Measurements from ENCODE around the gene CMSS1.

DNA sequence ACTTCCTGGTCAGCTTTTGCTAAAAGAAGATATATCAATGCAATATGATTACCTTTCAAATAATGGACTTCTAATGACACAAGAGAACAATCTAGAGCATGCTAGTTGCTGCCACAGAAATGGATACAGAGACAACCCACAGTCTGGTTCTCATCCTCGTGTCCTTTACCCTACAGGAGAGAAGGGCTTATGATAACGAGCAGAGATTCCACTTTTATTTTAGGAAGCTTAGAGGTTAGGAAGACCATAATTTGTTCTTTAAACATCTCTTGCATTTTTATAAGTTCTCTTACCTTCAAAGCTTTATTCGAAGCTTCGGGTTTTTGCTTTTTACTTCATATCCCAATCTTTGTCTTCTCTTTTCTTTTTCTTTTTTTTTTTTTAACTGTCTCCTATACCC, 257.5 kb downstream of the CMSS1 start:
- no peak for TF ChIP-seq ZNF354B (CRISPR knock-in tag; IDR thresholded peaks at IDR 0.05)
- no peak for TF ChIP-seq JUND (CRISPR knock-in tag; IDR thresholded peaks at IDR 0.05)
- TF ChIP-seq, protein P1, sequence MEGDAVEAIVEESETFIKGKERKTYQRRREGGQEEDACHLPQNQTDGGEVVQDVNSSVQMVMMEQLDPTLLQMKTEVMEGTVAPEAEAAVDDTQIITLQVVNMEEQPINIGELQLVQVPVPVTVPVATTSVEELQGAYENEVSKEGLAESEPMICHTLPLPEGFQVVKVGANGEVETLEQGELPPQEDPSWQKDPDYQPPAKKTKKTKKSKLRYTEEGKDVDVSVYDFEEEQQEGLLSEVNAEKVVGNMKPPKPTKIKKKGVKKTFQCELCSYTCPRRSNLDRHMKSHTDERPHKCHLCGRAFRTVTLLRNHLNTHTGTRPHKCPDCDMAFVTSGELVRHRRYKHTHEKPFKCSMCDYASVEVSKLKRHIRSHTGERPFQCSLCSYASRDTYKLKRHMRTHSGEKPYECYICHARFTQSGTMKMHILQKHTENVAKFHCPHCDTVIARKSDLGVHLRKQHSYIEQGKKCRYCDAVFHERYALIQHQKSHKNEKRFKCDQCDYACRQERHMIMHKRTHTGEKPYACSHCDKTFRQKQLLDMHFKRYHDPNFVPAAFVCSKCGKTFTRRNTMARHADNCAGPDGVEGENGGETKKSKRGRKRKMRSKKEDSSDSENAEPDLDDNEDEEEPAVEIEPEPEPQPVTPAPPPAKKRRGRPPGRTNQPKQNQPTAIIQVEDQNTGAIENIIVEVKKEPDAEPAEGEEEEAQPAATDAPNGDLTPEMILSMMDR (CRISPR knock-in tag; IDR thresholded peaks at IDR 0.05), result no peak
- TF ChIP-seq, protein P2, sequence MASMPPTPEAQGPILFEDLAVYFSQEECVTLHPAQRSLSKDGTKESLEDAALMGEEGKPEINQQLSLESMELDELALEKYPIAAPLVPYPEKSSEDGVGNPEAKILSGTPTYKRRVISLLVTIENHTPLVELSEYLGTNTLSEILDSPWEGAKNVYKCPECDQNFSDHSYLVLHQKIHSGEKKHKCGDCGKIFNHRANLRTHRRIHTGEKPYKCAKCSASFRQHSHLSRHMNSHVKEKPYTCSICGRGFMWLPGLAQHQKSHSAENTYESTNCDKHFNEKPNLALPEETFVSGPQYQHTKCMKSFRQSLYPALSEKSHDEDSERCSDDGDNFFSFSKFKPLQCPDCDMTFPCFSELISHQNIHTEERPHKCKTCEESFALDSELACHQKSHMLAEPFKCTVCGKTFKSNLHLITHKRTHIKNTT (CRISPR knock-in tag; IDR thresholded peaks at IDR 0.05), result no peak
- TF ChIP-seq SUZ12 (IDR thresholded peaks at IDR 0.05; ENCODE audit: low read depth, low read length), result no peak
- no peak for TF ChIP-seq ZNF510 (CRISPR knock-in tag; IDR thresholded peaks at IDR 0.05; ENCODE audit: low read depth)
- TF ChIP-seq EZH2 (conservative IDR thresholded peaks at IDR 0.05; ENCODE audit: low read depth, low read length), result no peak

All from HepG2 (cell line).